Measurements from ENCODE around the gene JPH2.
"Not testable (repeated sequence)": the region's sequence is repeated elsewhere in the genome, so short reads cannot be mapped to it uniquely, and the experiment has no call there.

JPH2 gene

DNA sequence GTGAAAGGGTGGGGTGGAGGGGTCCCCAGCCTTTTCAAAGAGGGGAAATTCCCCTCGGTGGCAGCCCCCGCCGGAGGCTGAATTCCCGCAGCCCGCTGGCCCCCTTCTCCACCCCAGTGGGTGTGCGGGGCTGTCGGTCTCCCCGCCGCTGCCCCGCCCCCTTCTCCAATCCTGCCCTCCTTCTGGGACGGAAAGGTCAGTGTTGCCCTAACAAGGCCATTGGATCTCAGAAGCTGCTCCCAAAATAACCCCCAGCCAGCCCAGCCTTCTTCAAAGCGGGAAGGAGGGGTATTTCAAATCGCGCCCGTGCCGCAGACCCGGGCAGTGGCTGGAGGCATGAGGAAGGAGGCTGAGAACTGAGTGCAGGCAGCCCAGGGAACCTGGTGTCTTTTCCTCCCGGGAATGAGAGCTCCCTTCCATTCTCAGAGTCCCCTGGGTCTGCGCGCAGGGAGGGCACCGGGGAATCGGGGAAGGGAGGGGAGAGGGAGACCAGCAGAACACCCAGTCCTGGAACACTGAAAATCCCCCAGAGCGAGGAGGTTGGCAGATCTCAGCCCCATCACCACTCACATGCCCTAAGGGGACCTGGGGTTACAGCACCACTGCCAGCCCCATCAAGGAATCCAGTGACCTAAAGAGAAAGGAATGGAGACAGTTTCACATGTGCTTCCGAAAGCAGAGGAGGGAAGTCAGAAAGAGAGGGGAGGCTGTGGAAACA, at the start of gene JPH2:
Gene JPH2, minus strand, starts transcription at position 135 of the 718 bp plus-strand sequence. CDS start 483 bp downstream, outside the sequence.
- no peak for DNase-seq (ENCODE audit: low spot score)

DNA sequence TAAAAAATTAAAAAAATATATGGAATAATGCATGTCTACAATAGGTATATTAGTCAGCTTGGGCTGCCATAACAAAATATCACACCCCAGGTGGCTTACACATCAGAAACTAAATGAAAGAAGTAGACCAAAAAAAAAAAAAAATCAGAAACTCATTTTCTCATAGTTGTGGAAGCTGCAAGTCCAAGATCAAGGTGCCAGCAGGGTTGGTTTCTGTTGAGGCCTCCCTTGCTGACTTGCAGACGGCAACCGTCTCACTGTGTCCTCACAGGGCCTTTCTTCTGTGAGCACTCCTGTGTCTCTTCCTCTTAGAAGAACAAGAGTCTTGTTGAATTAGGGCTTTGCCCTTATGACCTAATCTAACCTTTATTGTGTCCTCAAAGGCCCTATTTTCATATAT, 48.7 kb upstream of the JPH2 start:
- DNase-seq (ENCODE audit: low spot score) = no peak

DNA sequence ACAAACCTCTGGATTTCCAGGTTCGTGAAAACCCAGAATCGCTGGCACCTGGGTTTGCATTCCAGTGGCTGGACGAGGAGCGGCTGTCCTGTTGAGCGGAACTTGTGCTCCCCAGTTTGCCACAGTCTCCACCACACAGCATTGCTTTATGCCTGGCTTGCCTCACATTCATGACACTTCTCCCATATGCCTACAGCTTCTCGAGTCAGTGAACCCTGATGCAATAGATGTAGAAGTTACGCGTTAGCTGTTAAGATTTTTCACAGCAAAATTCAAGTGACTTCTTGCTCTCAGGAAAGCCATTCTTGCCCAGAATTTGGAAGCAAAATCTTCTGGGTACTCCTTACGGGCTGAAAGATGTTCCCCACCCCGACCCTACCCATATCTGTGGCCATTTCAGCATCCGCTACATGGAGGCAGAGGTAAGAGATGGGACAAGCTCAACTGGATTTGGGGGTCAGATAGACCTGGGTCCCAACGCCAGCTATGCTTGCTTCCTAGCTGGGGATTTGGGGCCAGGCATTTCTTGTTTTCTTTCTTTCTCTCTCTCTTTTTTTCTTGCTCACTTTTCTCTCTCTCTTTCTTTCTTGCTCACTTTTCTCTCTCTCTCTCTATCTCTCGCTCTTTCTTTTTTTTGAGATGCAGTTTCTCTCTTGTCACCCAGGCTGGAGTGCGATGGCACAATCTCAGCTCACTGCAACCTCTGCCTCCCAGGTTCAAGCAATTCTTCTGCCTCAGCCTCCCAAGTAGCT, 47.8 kb upstream of the JPH2 start:
- DNase-seq (ENCODE audit: low spot score) = no peak

DNA sequence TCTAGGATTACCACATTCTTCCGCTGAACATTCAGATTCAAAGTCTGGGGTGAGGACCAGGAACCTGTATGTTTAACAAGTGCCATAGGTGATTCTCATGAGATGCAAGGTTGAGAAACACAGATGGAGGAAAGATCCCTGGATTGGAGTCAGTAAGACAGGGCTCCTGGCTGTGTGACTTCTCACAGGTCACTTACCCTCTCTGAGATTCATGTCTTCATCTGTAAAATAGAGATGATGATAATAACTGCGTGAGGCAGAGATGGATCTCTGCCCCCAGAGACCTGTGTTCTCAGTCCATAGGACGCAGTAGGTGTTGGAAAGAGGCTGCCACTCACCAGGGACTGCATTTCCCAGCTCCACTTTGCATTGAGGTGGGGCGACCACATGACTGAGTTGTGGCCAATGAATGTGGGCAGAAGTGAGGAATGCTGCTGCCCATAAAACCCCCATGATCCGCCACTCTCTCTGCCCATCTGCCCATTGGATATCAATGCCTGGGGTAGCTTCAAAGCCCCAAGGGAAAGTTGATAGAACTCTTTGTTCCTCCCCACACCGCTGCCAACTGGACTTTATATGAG, 46.5 kb upstream of the JPH2 start:
- no peak for DNase-seq (ENCODE audit: low spot score)

DNA sequence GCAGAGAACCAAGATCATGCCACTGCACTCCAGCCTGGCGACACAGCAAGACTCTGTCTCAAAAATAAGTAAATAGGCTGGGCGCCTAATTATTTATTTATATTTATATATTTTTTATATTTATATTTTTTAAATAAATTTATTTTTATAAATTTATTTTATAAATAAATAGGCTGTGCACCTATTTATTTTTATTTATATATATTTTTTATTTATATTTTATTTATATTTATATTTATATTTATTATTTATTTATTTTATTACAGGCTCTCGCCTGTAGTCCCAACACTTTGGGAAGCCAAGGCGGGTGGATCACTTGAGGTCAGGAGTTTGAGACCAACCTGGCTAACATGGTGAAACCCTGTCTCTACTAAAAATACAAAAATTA, 45.5 kb upstream of the JPH2 start:
- not testable (repeated sequence) for DNase-seq (ENCODE audit: low spot score)

DNA sequence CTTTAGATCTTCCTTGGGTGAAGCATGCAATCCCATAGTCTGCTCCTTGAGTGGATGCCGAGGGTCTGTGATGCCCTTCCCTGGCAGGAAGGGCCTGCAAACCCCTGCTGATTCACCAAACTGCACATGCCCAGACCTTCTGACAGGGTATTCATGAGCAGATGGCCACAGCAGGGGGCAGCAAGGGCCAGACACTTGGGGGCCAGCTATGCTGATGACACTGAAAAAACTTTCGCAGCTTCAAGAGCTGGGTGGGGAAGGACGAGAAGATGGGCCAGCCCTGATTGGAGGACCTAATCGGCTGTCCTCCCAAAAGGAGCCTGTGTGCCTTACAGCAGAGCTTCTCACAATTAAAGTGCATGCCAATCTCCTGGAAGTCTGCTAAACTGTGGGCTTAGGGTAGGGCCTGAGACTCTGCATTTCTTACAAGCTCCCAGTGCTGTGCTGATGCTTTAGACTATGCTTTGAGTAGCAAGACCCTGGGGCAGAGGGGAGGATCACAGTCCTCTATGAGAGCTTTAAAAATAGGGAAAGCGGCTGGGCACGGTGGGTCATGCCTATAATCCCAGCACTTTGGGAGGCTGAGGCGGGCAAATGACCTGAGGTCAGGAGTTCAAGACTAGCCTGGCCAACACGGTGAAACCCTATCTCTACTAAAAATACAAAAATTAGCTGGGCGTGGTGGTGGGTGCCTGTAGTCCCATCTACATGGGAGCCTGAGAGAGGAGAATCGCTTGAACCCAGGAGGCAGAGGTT, 44.9 kb upstream of the JPH2 start:
- no peak for DNase-seq (ENCODE audit: low spot score)

DNA sequence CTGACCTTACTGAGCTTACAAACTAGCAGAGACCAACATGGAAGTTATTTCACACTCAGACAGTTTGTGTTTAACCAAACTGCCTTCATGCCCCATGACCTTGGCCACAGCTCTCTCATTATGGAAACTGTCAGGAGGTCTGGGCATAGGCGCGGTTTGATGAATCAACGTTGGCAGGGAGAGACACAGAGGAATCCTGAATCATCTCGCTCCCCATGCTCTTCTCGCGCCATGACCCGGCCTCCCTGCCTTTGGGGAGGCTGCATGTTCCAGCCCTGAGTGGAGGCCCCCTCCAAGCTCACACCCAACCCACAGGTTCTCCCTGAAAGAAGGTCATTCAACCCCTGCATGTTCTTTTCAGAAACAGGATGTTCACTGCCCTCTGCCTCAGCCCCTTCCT, 44.2 kb upstream of the JPH2 start:
- no peak for DNase-seq (ENCODE audit: low spot score)

DNA sequence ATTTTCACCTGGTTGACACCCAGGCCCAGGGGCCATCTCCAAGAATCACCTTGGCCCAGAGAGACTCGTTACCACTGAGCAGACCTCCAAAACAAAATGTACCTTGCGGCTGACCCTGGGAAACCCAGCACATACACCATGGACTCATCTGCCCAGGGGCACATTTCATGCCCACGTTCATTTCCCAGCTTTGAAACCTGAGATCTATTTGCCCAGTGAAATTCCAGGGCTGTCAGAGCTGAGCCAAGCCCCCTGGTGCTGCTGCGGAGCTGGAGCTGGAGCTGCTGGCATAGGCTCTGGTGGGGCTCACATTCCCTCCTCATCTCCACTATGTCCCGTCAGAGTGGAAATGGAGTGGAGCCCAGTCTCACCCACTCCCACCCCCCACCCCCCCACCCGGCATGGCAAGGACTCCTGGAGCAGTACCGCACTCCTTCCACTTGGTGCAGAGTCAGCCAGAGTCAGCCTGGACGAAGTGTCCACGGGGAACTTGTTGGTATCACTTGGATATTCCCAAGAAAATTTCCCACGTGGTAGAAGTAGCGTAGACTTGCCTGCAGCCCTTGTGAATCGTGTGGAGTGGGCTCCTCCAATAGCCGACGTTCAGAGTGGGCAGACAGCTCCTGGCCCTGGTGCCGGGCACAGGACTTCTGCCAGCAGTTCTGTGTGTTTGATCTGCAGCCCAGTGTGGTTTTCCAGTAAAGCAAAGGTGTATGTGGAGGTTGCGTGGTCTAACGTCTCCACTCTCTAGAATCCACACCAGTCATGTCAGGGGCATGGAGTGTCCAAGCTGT, 41.7 kb upstream of the JPH2 start:
- no peak for DNase-seq (ENCODE audit: low spot score)

DNA sequence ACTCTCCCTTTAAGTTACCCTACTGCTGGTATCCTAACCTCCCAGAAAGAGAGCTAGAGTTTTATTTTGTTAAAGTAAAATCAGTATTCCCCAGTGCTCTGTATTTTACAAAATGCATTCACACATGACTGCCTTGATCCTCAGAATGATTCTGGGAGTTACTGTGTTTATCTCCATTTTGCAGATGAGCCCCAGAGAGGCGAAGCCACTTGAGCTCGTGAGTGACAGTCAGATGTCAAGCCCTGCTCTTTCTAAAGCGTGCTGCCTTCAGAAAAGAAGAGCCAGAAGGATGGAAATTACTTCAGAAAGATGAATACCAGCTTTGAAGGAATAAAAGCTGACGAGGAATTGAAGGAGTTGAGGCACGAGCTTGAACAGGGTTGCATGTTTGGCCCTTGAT, 37.6 kb upstream of the JPH2 start:
- DNase-seq (ENCODE audit: low spot score) = peak; percentile 55

DNA sequence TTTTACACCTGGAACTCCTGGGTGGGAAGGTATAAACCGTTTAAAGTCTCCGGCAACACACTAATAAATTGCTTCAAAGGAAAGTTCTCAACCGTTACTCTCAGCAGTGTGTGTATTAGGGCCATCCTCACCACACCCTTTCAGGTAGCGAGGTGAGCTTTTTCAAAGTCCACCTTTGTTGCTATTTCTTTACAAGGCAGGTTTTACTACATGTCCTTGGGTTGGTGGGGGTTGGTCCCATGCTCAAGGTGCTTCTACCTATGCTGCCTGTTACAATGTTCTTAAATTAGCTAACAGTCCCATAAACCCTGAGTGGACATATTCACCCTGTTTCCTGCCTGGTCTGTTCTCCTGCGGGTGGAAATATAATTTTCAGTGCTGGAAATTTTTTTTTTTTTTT, 36.7 kb upstream of the JPH2 start:
- no peak for DNase-seq (ENCODE audit: low spot score)

DNA sequence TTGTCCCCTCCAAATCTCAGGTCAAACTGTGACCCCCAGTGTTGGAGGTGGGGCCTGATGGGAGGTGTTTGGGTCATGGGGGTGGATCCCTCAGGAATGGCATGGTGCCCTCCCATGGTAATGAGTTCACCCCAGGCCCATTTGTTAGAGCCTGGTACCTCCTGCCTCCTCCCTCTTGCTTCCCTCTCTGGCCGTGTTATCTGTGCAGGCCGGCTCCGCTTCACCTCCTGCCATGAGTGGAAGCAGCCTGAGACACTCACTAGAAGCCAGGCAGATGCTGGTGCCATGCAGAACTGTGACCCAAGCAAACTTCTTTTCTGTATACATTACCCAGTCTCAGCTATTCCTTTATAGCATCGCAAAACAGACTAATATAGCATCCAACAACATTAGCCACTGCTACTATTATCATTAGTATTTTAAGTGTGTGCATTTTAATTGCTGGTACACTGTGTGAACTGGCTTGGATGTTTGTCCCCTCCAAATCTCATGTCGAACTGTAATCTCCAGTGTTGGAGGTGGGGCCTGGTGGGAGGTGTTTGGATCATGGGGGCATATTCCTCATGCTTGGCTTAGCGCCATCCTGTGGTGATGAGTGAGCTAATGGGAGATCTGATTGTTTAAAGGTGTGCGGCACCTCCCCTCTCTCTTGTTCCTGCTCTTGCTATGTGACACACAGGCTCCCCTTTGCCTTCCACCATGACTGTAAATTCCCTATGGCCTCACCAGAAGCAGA, 35.8 kb upstream of the JPH2 start:
- DNase-seq (ENCODE audit: low spot score) = peak; percentile 41

DNA sequence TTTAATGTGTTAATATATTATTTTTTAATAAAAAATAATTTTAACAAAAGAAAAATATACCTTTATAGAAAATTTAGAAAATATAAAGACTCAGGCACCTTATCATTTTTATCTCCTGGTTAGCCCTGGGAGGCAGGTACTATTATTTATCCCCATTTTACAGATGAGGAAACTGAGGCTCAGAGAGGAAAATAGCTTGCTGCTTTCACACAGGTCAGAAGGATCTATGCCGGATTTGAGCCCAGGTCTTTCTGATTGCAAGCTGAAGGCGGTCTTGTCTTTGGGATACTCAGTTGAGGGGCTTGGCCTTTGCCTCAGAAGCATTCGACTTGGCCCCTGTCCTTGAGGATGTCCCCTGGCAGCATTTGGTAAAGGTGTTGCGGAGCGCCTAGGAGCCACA, 35.0 kb upstream of the JPH2 start:
- DNase-seq (ENCODE audit: low spot score) = no peak

DNA sequence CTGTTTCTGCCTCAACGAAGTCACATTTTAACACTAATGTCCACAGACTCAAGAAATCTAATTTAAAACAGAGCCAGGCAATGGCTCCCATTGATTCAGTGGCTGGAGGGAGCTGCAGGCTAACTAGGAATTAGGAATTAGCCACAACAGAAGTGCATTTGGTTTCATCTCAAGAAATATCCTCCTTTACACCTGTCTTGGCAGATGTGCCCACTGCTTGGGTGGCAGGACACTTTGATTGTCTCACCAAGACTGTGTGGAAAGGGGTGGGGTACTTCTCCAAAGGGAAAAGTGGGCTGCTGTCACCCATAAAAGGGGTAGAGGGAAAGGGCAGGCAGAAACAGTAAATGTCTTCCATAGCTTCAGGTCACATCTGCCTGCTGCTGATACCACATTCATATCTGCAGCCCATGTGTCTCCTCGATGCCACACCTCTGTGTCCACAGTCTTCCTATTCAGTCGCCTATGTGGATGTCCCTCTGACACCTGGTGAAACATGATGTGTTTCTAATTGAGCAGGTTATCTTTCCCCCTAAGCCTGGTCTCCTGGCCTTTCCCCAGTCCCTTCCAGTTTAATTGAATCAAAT, 34.5 kb upstream of the JPH2 start:
- DNase-seq (ENCODE audit: low spot score) = peak; percentile 63

DNA sequence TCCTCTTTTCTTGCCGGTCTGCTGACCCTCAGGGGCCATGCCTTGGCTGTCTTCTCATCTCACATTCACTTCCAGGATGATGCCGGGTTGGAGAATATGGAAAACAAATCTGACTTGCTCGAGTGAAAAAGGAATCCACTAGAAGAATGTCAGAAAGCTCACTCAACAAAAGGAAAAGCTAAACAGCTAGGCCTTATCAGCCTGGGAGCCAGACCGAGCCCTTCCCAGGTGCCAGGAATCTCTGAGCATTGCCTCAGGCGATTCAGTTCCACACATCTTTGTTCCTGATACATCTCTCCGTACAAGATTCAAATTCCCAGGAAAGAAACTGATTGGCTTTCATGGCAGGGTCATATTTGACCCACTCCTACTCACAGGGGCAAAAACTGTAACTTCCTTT, 32.8 kb upstream of the JPH2 start:
- no peak for DNase-seq (ENCODE audit: low spot score)

DNA sequence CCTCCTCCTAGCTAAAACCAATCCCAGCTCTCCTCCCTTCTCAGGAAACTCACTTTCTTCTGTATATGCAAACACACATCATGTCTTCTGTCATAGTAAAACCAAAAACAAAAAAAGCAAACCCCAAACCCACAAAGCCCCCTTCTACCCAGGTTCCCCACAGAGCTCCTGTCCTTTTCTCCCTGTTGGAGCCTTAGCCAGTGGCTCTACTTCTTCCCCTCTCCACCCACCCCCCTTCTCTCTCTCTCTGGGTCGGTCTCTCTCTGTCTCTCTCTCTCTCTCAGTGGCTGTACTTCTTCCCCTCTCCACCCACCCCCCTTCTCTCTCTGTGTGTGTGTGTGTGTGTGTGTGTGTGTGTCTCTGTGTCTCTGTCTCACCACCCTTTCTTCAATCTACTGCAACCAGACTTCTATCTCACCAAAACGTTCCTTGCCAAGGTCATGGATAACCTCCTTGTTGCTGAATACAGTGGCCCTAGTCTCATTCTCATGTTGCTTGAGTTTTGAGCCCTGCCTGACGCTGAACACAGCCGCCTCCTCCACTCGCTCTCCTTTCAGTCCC, 32.3 kb upstream of the JPH2 start:
- no peak for DNase-seq (ENCODE audit: low spot score)

DNA sequence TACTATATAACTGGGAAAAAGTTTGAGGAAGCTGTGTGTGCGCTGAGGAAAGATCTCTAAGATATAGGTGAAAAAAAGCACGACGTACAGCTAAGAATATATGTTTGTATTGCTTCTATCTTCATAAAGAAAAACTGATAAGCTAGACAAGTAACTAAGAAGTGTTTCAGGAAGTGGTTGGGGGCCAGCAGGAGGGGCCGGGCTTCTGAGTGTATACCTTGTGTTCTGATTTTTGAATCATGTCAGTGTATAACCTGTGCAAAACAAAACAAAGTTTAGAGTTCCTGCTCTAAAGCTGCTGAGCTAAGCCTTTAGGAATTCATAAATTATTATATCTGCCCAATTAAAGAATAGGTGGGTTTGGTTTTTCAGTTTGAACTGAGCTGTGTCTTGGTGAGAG, 31.5 kb upstream of the JPH2 start:
- DNase-seq (ENCODE audit: low spot score) = peak; percentile 11

DNA sequence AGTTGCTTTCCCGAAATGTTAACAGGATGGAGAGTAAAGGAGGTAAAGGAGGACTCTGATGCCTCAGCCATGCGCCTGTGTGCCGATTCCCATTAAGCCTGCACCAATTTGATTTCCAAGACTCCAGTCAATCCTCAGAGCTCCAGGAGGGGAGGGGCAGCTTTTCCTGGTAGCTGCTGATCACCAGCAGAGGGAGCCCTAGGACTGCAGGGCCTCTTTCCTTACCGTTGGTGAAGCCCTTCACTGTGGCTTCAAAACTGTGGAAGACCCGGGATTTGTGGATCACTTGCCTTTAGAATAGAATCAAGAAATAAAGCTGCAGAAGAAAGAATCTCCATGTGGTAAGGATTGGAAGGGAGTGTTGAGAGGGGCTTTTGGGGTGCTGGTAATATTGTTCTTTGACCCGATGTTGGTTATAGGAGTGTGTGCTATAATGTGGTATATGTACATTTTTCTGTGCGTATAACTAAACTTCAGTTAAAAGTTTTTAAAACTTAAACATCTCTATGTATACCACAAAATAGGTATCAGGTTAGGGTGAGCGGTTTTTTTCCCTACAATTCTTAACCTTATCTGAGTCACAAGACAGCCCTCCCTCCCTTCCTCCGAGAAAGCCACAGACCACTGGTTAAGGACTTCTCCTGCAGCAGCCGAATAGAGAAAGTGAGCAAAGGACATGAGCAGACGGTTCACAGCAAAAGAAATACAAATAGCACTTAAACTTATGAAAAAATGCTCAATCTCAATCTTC, 30.5 kb upstream of the JPH2 start:
- DNase-seq (ENCODE audit: low spot score) = peak; percentile 91

DNA sequence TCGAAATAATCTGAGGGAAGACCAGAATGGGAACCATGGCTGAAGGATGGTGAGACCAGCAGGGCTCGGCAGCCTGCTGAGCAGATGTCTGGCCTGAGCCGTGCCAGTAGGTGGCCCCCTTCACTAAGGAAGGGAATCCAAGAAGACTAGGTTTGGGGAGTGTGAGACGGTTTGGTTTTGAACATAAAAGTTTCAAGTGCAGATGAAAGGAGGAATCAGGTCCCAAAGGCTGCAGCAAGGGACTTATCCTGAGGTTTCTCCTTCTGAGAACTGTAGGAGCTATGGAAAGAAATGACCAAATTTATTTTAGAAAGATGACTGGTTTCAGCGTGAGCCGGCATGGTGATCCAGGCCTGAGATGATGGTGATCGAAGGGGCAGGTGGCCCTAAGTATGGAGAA, 28.1 kb upstream of the JPH2 start:
- peak; percentile 81 for DNase-seq (ENCODE audit: low spot score)

DNA sequence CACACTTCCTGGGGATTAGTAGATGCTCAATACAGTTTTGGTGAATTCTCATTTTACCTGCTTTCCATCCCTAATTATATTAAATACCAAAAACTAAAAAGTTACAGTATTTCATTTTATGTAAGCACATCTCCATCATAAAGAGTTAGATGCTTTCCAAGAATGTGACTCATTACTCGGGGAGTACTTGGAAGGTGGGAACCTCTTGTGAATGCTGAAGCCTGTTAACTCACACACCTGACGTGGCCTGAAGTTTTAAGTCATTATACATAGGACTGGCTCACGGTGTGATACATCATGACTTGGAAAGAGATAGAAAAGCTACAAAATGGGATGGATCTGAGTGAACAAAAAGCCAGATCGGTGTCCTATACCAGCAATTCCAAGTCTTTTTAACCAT, 25.8 kb upstream of the JPH2 start:
- DNase-seq (ENCODE audit: low spot score) = no peak

Data from hematopoietic multipotent progenitor cell treated with erythropoietin and hydrocortisone succinate and interleukin-3 and kit ligand, for 17 days (in vitro differentiated cells).